Epithelial cell of prostate (primary cell): ENCODE measurements around the gene AMELY.
"Not testable (repeated sequence)": the region's sequence is repeated elsewhere in the genome, so short reads cannot be mapped to it uniquely, and the experiment has no call there.

Experiments used
- DNase-seq: peaks from one replicate; pipeline ENCODE4 v3.0.0-alpha.2; 2011; ENCODE audit warnings: low read depth, low spot score
- H3K27ac ChIP-seq: fragments of 450-650 bp; 2 replicates; pipeline ENCODE4 v1.5.1; 2017; ENCODE audit warnings: mild to moderate bottlenecking

The AMELY gene

GRCh38 chrY:6911253-6911881 is at the start of gene AMELY:
Gene AMELY, minus strand, starts transcription at chrY:6911752. Its CDS starts 39,144 bp downstream, at chrY:6872608.
- no peak for DNase-seq
- peak within 1 kb of the TSS; percentile 77 for H3K27ac ChIP-seq

GRCh38 chrY:6949947-6950346 is 38.4 kb upstream of the AMELY start:
- no peak overlapping the region for H3K27ac ChIP-seq
- no peak for DNase-seq

- no peak for DNase-seq
- no peak overlapping the region for H3K27ac ChIP-seq
Observed at GRCh38 chrY:6948378-6948777, 36.8 kb upstream of the AMELY start.

- no peak for DNase-seq
- no peak overlapping the region for H3K27ac ChIP-seq
Observed at GRCh38 chrY:6947695-6948094, 36.1 kb upstream of the AMELY start.

GRCh38 chrY:6935497-6935896 is 23.9 kb upstream of the AMELY start:
- DNase-seq: no peak

GRCh38 chrY:6931779-6932396 is 20.3 kb upstream of the AMELY start:
- no peak for DNase-seq
- no peak overlapping the region for H3K27ac ChIP-seq

More at GRCh38 chrY:6935497-6935896, 23.9 kb upstream of the AMELY start:
- no peak overlapping the region for H3K27ac ChIP-seq

- H3K27ac ChIP-seq: no peak overlapping the region
- DNase-seq: no peak
Observed at GRCh38 chrY:6929237-6929636, 17.7 kb upstream of the AMELY start.

GRCh38 chrY:6928265-6928664 is 16.7 kb upstream of the AMELY start:
- no peak for DNase-seq
- no peak overlapping the region for H3K27ac ChIP-seq

- no peak for DNase-seq
- no peak overlapping the region for H3K27ac ChIP-seq
Observed at GRCh38 chrY:6921061-6921460, 9.5 kb upstream of the AMELY start.

GRCh38 chrY:6913362-6913761 is 1.8 kb upstream of the AMELY start:
- DNase-seq: no peak
- no peak overlapping the region for H3K27ac ChIP-seq

GRCh38 chrY:6910372-6911252 is 940 bp downstream of the AMELY start, which contains the start of gene TBL1Y:
Gene TBL1Y, plus strand, starts transcription at chrY:6910697. Its CDS starts 114,388 bp downstream, at chrY:7025085.
- DNase-seq: no peak
- peak within 1 kb of the TSS; percentile 77 for H3K27ac ChIP-seq

GRCh38 chrY:6909856-6910255 is 1.7 kb downstream of the AMELY start:
- DNase-seq: no peak
- H3K27ac ChIP-seq: peak overlapping the region; percentile 77

GRCh38 chrY:6909118-6909521 is 2.4 kb downstream of the AMELY start:
- no peak for DNase-seq
- H3K27ac ChIP-seq: peak overlapping the region; percentile 77

- H3K27ac ChIP-seq: peak overlapping the region; percentile 77
- DNase-seq: not testable (repeated sequence)
Observed at GRCh38 chrY:6908021-6908420, 3.5 kb downstream of the AMELY start.

- no peak for DNase-seq
- H3K27ac ChIP-seq: peak overlapping the region; percentile 77
Observed at GRCh38 chrY:6907591-6907990, 4.0 kb downstream of the AMELY start.

- H3K27ac ChIP-seq: peak overlapping the region; percentile 61
- peak; percentile 37 for DNase-seq
Observed at GRCh38 chrY:6902116-6902515, 9.4 kb downstream of the AMELY start.

- no peak for DNase-seq
- no peak overlapping the region for H3K27ac ChIP-seq
Observed at GRCh38 chrY:6895236-6895635, 16.3 kb downstream of the AMELY start.

- no peak overlapping the region for H3K27ac ChIP-seq
- DNase-seq: no peak
Observed at GRCh38 chrY:6894496-6894895, 17.1 kb downstream of the AMELY start.

GRCh38 chrY:6849384-6849783 is 62.2 kb downstream of the AMELY start:
- no peak overlapping the region for H3K27ac ChIP-seq
- DNase-seq: no peak

GRCh38 chrY:6842650-6843049 is 68.9 kb downstream of the AMELY start:
- H3K27ac ChIP-seq, DNase-seq: not testable (repeated sequence)
